GOT3 (cell line): ENCODE results near the gene LINGO1.

Experiments
- DNase-seq: peaks from one replicate; lab custom pipeline; 2025; ENCODE audit warnings: mixed read lengths; lab: John Stamatoyannopoulos, UW

LINGO1 gene

GRCh38 chr15:77631745-77632533 lies 773 bp downstream of the LINGO1 start:
- no peak for DNase-seq

- no peak for DNase-seq
These were observed 1.6 kb downstream of the LINGO1 start for GRCh38 chr15:77630956-77631744.

- no peak for DNase-seq
These were observed 2.7 kb downstream of the LINGO1 start for GRCh38 chr15:77630056-77630455.

- DNase-seq = no peak
These were observed 3.4 kb downstream of the LINGO1 start for GRCh38 chr15:77629070-77630030.

- DNase-seq = no peak
These were observed 4.7 kb downstream of the LINGO1 start for GRCh38 chr15:77628010-77628409.

- no peak for DNase-seq
These were observed 5.1 kb downstream of the LINGO1 start for GRCh38 chr15:77627581-77627980.

- no peak for DNase-seq
These were observed 5.6 kb downstream of the LINGO1 start for GRCh38 chr15:77627067-77627466.

GRCh38 chr15:77626002-77626401 lies 6.7 kb downstream of the LINGO1 start:
- DNase-seq = no peak

GRCh38 chr15:77625376-77625775 lies 7.3 kb downstream of the LINGO1 start:
- DNase-seq = no peak

- no peak for DNase-seq
These were observed 7.8 kb downstream of the LINGO1 start for GRCh38 chr15:77624868-77625267.

GRCh38 chr15:77623755-77624524 lies 8.8 kb downstream of the LINGO1 start:
- no peak for DNase-seq

GRCh38 chr15:77622934-77623754 lies 9.6 kb downstream of the LINGO1 start:
- no peak for DNase-seq

GRCh38 chr15:77622209-77622933 lies 10.3 kb downstream of the LINGO1 start:
- DNase-seq = no peak

GRCh38 chr15:77621847-77622208 lies 10.9 kb downstream of the LINGO1 start:
- no peak for DNase-seq

GRCh38 chr15:77620960-77621647 lies 11.6 kb downstream of the LINGO1 start:
- DNase-seq = no peak

- no peak for DNase-seq
These were observed 12.4 kb downstream of the LINGO1 start for GRCh38 chr15:77620297-77620696.

GRCh38 chr15:77619883-77620282 lies 12.8 kb downstream of the LINGO1 start:
- no peak for DNase-seq

- no peak for DNase-seq
These were observed 15.1 kb downstream of the LINGO1 start for GRCh38 chr15:77617476-77618230.
